GM19467 (cell line): ENCODE measurements around the gene MAP2K3.

ENCODE experiments used
- ATAC-seq: cut with Tn5 transposase; IDR thresholded peaks from one replicate; pipeline ENCODE4 v1.9.1; 2021; ENCODE audit warnings: mild to moderate bottlenecking, moderate library complexity; ENCODE audit not compliant: unreplicated experiment

Gene MAP2K3

DNA sequence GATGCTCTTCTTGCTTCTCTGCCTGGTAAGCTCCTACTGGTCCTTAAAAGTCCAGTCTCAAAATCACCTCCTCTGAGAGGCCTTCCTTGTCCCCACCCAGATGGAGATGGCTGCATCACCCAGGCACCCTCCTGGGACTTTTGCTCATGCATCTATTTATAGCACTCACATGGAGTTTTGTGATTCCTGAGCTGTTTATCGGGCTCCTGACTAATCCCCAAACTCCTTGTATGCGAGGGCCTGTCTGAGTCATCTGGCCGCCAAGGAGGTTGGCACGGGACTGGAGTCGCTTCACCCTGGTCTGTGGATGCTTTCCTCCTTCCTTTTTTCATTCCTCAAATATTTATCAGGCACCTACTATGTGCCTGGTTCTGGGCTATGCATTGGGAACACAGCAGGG lies 2.3 kb upstream of the MAP2K3 start:
- ATAC-seq: no peak

DNA sequence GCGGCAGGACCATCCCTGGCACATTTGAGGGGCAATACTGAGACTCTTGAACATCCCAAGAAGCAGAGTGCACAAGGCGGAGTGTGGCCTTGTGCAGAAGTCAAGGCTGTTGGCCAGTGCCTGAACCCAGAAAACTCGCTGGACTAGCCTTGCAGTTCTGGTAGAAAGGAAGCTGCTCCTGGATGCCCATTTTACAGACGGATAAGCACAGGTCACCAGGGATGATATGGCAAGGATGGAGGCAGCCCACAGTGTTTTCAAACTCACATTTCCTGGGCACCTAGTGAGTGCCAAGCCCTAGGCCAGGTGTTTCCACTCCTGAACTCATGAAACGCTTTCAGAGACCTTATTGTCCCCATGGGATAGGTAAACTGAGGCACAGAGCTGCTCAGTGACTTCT lies 1.7 kb upstream of the MAP2K3 start:
- ATAC-seq: no peak

DNA sequence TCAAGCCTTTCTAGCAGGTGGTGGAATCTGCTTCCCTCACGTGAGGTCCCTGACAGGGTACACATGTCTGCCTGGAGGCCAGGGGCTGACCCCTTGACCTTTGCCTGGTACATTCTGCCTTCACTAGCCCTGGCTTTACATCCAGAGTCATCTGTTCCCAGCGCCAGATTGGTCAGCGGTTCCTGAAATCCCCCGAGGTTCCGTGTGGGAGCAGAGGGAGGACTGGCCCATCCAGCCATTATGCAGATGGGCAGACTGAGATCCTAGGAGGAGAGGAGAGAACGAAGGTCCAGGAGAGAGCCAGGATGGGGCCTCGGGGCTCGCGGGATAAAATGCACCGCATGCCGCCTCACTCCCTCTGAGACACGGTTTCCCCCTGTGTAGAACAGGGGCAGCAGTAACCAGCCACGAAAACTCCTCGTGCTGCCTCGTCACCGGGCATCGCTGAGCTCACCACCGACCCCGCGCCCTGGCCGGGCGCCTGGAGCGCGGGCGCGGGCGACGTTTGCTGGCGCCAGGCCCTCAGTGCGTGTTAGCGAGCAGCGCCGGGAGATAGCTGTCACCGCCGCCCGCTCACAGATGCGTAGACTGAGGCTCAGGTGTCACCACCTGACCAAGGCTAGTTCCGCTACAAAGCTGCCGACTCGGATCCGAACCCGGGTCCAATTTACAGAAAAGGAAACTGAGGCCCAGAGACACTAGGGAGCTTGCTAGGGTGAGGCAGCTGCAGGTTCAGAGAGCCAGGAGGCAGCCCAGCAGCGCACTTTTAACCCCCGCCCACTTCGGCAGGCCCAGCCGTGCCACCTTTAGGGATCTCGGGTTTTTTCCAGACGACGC lies 811 bp upstream of the MAP2K3 start:
- peak; percentile 0 for ATAC-seq

DNA sequence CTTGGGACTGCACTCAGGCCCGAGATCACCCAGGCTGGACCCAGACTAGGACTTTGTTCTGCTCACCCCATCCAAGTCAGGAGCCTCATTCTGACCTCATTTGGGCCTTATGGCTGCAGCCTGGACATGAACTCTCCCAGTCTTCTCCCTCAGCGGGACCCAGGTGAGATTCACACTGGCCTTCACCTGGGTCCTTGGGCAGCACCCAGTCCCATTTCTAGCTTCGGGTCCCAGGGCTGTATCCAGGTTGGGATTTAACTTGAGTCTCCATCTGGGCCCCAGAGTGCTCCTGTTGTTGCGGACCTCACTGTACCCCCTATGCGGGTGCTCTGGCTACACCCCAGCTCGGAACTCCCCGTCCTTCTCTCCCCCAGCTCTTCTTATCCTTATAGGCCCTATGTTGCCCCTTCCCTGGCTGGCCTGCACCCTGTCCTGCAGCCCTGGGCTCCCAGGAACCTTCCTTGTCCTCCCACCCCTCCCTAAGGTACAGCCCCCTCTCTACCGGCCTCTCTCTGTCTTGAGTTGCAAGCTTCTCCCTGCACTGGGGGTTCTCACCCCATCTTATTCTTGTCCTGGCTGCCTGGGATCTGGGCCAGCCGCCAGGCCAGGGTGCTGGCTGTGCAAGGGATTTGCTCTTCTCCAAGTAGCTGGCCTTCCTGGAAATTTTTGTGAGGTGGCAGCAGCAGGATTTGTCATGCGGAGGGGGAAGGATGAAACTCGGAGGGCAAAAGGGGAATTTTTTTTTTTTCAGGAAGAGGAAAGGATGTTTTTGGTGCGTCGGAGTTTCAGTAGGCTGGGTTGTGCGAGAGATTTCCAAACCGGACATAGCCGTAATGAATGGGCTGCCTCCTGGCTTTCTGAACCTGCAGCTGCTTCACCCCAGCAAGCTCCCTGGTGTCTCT lies 904 bp downstream of the MAP2K3 start:
- ATAC-seq: no peak

DNA sequence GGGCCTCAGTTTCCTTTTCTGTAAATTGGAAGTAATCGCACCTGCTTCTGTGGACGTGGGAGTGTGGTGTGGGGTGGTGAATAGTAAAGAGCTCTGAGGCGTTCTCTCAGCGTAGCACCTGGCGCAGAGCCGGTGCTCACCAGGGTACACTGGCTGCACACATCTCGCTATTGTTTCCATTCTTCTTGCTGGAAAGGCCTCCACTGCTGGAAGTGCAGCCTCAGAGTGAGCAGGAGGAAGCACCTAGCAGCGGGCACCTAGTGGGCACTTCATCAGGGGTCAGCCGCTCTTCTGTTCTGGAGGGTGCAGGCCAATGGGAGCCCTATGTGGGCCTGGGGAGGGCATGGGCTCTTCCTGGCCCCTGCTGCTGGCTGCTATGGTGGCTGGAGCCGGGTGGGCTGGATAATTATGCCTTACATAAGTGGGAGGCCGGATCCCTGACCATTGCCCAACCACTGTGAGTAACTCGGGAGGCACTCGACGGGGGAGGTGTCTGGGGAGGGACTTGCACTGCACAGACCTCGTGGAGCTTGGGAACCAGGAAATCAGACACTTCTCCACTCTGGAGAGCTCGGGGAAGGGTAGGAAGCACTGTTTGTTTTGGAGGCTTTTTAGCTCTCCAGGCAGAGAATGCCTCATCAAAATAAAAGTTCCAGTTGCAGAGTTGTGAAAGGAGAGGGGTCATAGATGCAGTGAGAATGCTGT lies 1.7 kb downstream of the MAP2K3 start:
- ATAC-seq: no peak

DNA sequence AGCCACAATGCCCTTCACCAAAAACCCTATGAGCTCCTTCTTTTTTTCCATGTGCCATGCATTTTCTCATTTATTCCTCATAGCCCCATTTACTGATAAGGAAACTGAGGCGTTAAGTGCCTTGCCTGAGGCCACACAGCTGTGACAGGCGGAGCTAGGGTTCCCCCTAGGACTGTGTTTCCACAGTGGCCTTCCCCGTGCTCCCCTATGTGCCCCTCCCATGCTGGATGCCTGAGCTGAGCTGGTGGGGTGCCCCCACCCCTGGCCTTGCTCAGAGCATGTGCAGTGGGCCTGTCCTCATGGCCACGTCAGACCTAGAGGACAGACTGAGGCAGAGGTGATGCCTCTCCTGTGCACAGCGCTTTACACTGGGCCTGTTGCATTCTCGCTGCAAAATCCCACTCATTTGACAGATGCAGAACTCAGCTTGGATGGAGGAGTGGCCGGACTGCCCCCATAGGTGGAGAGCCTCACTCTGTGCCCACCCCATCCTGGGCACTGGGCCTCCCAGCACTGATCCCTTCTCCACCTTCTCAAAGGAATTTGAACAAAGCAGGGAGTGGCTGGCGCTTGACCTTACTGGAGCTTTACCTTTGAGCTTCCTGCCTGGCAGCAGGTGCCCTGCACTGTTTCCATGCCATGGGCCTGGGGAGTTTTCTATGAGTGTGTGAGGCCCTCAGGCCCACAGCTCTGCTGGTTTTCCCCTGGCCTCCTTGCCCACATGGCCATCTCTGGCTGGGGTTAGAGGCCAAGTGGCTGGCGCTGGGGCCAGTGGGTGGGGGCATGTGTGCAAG lies 2.6 kb downstream of the MAP2K3 start:
- no peak for ATAC-seq

DNA sequence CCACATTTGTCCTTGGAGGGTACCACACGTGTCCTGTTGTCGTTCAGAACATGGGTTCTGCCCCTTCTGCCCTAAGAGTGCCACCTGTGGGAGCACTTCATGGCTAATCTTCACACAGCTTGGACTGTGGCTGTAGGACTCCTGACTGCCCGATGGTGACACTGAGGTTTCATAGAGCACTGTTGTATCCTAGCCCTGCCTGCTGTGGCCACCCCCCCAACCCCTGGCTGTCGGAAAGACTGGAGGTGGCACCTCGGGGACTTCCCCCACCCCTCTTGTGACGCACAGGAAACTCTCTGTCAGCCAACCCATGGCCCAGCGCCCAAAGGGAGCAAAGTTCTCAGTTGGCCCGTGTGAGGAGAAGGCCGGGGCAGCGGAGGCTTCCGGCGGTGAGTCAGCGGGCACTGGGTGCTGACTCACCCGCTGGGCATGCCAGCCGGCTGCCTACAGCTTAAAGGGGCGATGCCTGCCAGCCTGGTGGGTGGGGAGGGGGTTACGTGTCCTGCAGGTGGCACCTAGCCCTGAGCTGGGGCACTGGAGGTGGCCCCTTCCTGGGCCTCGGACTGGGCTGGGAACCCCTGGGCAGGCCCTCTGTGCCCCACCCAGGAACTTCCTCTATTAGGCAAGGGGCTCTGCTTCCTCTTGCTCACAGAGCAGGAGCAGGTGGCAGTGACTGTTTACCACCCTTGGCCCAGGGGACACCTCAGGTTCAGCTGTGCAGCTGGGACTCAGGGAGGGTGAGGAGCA lies 3.4 kb downstream of the MAP2K3 start:
- peak; percentile 29 for ATAC-seq

DNA sequence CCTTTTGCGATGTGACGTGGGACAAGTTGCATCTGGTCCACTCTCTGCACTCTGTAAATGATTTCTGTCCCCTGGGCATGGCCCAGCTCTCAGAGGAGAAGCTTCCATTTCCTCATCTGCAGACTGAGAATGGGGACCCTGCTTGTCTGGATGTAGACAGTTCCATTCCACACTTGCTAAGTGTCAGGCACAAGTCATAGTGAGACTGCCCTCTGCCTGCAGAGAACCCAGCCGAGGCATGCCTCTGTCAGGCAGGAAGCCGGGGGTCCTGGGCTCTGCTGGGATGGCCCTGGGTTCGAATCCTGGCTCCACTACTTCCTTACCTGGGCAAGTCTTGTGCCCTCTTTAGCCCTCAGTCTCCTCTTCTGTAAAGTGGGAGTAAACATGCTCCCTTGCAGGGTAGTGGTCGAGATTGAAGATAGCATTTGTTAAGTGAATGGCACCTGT lies 4.1 kb downstream of the MAP2K3 start:
- peak; percentile 18 for ATAC-seq

DNA sequence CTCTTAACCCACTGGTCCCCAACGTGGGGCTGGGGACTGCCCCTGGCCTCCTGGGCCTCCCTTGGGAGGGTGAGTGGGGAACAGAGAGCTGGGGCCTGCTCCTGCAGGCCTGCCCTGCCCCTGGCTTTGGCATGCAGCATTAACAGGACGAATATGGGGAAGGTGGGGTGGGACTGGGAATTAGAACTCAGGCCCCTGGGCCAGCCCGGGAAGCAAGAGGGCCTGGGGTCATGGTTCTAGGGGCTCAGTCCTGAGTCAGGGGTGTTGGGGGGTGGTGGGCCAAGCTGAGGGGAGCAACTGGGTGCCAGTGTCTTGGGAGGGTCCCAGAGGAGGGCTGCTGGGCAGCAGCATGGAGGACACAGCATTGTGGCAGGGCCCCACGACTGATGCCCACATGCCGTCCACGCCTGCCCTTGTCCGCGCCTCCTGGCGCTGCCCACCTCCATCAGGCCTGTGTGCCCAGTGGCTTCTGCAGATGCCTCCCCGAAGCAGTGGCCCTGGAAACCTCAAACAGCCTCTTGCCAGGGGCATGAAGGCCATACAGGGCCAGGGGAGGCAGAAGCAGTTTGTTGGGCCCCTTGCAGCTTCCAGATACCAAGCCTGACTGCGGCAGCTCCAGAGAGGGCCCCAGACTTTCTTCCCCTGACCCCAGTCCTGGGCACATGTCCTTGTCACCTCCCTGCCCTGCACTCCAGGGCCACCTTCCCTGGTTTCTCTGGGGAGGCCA lies 4.8 kb downstream of the MAP2K3 start:
- no peak for ATAC-seq

DNA sequence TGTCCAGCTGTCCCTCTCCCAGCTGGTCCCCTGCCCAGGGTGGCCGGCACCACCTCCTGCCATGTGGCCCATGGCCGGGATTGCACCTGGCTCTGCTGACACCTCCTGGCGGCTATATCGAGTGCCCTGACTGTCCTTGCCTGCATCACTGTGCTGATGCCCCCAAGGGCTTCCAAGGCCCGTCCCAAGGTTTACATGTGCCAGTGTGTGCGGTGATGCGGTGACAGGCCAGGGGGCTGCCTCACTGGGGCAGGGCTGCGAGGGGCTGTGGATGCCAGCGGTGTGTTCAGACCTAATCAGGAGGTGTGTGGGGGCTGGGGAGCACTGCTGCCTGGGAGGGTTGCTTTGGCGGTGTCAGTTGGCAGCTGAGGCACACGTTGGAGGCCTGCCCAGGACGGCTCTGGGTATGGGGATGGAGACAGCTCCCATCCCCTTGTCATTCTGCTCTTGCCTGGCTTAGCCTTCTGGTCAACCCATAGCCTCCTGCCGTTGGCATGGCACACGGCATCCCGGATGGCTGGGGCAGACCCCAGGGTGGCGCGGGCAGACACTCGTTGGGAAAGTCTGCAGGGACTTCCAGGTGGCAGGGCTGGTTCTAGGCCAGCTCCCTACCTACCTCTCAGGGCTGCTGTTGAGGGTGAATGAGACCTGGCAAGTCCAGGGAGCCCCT lies 5.5 kb downstream of the MAP2K3 start:
- ATAC-seq: no peak

DNA sequence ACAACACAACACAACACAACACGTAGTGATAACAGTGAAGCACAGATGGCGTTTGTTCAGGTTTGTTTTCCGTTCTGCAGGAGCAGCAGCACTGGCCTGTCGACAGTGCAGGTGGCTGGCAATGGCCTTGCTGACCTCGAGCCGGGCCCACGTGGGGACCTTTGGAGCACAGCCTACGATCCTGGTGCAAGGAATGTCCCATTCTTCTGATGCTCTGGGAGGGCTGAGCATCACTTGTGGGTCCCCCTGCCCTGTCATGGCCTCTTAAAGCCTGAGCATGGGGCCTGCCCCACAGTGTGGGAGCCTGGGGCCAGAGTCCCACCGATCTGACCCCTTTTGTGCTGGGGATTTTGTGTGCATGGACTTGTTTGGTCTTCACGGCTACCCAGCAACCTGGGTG lies 6.8 kb downstream of the MAP2K3 start:
- ATAC-seq: no peak

DNA sequence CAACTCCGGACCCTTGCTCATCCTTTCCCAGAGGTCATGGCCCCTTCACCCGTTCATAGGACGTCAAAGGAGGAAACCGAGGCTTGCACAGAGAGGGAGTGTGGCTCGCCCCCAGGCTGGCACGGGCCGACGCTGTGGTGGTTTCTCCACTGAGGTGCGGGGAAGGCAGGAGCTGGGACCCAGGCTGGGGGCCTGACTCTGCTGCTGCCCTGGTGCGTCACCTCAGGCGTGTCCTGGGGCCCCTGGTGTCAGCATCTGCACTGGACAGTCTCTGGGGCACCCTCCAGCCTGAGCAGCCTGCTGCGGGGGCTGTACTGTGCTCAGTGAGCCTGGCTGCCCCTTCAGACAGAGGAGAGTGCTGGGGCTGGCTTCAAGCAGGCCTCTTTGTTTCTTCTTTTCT lies 7.4 kb downstream of the MAP2K3 start:
- no peak for ATAC-seq

DNA sequence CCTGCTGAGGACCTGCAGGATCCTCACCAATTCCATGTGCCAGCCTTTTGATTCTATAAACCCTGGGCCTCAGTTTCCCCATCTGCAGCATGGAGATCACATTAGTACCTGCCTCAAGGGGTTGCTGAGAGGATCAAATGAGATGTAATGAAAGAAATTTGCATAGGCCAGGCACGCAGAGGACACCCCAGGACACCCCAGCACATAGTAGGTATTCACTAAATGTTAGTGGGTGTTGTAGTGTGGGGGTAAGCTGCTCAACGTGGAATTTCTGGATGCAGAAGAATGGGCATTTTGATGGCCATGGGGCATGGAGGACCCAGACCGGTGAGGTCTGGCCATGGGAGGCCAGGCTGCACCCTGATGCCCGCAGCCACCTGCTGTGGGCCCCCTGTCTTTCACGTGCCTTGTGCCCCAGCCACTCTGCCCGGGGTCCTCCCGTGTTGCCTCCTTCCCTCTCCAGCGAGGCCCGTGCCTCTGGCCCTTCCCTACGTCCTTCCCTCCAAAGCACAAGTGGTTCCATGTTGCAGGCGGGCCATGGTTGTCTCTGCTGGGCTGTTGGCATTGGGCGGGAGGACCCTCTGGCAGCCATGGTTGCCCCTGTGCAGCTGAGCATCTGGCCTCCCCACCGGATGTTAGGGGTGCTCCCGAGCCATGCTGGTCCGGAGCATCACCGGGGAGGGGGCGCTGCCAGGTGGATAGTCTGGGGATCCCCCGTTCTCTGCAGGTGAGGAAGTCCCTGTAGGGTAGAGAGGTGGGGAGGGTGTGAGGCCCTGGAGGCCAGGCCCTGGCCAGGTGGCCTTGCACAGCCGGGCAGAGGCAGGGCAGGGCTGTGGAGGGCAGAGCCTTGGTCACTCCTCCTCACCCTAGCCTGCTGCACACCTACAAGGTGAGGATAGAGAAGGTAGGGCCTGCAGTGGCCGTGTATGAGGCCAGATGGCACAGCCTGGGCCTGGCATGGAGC lies 8.6 kb downstream of the MAP2K3 start:
- ATAC-seq: no peak

DNA sequence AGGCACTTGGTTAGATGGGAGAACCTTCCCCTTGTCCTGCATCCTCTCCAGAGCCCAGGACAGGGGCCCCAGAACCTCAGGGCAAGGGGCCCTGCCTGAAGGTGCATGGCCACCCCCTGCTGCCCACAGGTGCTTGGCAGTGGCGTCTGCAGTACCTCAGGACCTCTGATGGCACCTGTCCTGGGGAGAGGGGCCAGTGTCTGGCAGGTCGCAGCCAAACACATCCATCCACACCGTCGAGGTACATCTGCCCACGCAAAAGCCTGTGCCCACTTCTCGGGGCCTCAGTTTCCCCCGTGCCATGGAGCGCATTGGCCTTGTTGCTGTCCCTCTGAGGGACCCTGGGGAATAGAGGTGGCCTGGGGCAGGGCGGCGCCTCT lies 9.3 kb downstream of the MAP2K3 start:
- no peak for ATAC-seq

DNA sequence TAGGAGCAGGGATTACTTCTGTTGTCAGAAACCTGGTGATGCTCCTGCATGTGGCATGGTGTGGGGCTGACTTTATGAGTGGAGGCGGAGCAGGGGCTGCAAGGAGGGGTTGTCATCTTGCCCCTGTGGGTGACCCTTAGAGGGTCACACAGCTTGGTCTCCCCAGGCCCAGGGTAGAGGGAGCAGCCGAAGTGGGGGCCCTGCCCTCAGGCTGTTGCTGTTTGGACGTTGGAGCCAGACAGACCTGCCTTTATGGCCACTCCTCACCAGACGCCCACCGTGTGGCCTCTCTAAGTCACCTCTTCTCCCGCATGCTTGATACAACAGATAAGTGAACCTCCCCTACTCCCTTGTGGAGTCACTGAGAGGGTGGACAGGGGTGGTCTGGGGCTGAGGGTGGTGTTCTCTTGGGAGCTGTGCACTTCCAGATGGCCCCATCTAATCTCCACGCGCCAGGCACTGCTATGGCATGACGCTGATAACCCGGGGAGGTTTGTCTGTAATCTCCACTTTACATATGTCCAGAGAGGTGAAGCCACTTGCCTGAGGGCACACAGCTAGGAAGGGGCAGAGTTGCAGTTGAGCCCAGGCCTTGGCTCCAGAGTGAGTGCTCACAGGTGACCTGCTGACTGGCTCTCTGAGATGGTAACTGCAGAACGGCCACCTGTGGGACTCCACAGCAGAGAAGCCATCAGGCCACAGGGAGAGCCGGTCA lies 10.0 kb downstream of the MAP2K3 start:
- ATAC-seq: no peak

DNA sequence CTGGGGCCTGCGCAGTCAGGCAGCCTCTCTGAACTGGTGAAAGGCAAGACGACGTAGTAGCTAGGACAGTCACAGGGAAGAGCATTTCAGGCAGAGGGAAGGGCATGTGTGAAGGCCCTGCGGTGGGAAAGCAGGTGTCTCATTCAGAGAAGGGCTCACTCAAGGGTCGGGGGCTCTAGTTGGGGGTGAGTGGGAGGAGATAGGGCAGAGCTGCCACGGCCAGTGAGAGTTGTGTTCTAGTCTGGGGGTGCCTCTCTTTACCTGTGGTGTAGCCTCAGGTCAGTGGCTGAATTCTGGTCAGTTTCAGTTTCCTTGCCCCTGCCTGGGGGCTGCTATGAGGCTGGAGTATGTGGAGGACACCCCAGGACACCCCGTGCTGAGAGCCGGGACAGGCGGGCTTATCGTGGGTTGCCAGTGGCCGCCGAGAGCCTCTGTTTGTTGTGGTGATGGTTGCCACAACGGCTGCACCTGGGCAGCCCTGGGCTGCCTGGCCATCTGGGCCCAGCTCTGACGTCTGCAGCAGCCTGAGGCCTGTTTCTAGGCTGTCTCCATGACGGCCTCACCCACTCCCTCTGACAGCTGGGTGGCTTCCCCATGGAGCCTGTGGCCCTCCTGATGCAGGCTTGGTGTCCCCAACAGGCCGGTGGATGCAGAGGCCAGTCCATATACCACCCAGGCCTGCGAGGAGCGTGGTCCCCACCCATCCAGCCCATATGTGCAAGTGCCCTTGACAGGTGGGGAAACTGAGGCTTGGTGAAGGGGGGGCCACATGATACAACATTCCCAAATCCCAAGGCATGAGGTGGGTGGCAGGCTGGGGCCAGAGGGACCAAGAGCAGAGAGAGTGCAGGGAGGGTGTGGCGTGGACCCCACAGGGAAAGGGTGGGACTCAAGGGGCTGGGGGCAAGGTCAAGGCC lies 10.8 kb downstream of the MAP2K3 start:
- ATAC-seq: no peak
